Nephron progenitor cell (in vitro differentiated cells): ENCODE data around the gene HNRNPA2B1.

Source experiments
- DNase-seq: peaks from one replicate; pipeline ENCODE4 v3.0.0; 2021
- H3K27ac Mint-ChIP-seq: 2 replicates; pipeline ENCODE4 v1.8.0; 2021; ENCODE audit warnings: mild to moderate bottlenecking, moderate library complexity, mixed read lengths
- H3K27me3 Mint-ChIP-seq: 2 replicates; pipeline ENCODE4 v1.8.0; 2021; ENCODE audit warnings: mild to moderate bottlenecking, low read depth, mixed read lengths; ENCODE audit not compliant: poor library complexity
- H3K36me3 Mint-ChIP-seq: 2 replicates; pipeline ENCODE4 v1.8.0; 2021; ENCODE audit warnings: low read depth, mixed read lengths
- H3K4me1 Mint-ChIP-seq: 2 replicates; pipeline ENCODE4 v1.8.0; 2021; ENCODE audit warnings: mixed read lengths
- H3K4me3 Mint-ChIP-seq: 2 replicates; pipeline ENCODE4 v1.8.0; 2021; ENCODE audit warnings: mild to moderate bottlenecking, moderate library complexity, mixed read lengths
- H3K9me3 Mint-ChIP-seq: 2 replicates; pipeline ENCODE4 v1.8.0; 2021; ENCODE audit warnings: mild to moderate bottlenecking, moderate library complexity, mixed read lengths
- TF ChIP-seq, protein P1 (sequence below): fragments of 200-600 bp; sonication (generic); IDR thresholded peaks from 2 replicates; pipeline ENCODE4 v1.5.0; 2021; ENCODE audit warnings: antibody characterized with exemption

The HNRNPA2B1 gene

DNA sequence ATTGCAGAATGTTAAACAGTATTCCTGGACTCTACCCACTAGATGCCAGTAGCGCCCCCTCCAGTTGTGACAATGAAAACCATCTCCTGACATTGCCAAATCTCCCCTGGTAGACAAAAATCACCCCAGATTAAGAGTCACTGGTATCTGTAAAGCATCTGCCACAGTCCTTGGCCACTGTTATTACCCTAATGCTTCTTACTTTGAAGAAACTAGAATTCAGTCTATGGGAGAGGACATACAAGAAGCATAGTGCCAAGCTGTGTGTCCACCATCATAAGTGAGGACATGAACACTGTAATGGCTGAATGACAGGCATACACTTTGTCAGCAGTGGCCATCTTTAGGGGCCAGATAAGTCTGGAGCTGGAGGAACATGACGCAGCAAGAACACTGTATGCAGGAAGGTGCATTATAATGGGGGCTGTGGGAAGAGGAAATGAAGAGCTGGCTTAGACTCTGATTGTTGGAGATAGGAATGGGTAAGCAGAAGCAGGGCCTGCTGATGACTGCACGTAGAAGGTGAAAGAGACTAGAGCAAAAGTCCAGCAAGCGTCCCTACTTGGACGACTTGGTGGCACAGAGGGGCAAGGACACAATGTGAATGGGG lies 33.5 kb upstream of the HNRNPA2B1 start:
- DNase-seq = no peak
- Mint-ChIP-seq H3K9me3 (no peaks in the 10 kb centered on the region), H3K36me3 (no peaks in the 10 kb centered on the region), H3K4me3 (no peak overlapping the region), H3K27me3 (peaks cover 8% of the 10 kb centered on the region), H3K4me1 (no peaks in the 10 kb centered on the region), H3K27ac (no peak overlapping the region)
- TF ChIP-seq, protein P1, sequence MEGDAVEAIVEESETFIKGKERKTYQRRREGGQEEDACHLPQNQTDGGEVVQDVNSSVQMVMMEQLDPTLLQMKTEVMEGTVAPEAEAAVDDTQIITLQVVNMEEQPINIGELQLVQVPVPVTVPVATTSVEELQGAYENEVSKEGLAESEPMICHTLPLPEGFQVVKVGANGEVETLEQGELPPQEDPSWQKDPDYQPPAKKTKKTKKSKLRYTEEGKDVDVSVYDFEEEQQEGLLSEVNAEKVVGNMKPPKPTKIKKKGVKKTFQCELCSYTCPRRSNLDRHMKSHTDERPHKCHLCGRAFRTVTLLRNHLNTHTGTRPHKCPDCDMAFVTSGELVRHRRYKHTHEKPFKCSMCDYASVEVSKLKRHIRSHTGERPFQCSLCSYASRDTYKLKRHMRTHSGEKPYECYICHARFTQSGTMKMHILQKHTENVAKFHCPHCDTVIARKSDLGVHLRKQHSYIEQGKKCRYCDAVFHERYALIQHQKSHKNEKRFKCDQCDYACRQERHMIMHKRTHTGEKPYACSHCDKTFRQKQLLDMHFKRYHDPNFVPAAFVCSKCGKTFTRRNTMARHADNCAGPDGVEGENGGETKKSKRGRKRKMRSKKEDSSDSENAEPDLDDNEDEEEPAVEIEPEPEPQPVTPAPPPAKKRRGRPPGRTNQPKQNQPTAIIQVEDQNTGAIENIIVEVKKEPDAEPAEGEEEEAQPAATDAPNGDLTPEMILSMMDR = no peak

DNA sequence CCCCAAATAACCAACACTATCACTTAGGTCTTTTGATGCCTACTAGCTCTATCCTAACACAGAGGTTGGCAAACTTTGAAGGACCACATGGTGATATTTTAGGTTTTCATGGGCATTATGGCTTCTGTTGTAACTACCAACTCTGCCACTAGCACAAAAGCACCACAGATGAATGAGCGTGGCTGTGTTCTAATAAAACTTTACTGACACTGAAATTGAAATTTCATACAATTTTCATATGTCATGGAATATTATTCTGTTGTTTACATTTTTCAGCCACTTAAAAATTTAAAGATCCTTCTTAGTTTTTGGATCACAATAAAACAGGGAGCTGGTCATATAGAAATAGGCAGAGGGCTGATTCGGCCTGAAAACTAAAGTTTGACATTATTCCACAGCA lies 27.4 kb upstream of the HNRNPA2B1 start:
- H3K36me3 Mint-ChIP-seq = no peaks in the 10 kb centered on the region
- TF ChIP-seq, protein P1 = no peak
- no peak overlapping the region for H3K27ac Mint-ChIP-seq
- H3K9me3 Mint-ChIP-seq = no peaks in the 10 kb centered on the region
- peaks cover 9% of the 10 kb centered on the region for H3K27me3 Mint-ChIP-seq
- no peak for DNase-seq
- H3K4me3 Mint-ChIP-seq = no peak overlapping the region
- H3K4me1 Mint-ChIP-seq = no peaks in the 10 kb centered on the region

DNA sequence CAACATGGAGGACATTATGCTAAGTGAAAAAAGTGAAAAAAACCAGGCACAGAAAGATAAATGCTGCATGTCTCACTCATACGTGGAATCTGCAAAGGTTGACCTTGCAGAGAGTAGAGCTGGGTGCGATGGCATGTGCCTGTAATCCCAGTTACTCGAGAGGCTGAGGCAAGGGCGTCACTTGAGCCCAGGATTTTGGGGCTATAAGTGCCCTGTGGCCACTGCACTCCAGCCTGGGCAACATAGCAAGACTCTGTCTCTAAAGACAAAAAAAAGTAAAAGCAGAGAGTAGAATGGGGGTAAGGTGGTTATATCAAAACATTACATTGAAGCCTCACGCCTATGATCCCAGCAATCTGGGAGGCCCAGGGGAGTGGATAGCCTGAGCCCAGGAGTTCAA lies 23.8 kb upstream of the HNRNPA2B1 start:
- peaks cover 3% of the 10 kb centered on the region for H3K27me3 Mint-ChIP-seq
- H3K9me3 Mint-ChIP-seq = no peaks in the 10 kb centered on the region
- no peak for DNase-seq
- no peak overlapping the region for H3K27ac Mint-ChIP-seq
- no peaks in the 10 kb centered on the region for H3K36me3 Mint-ChIP-seq
- no peaks in the 10 kb centered on the region for H3K4me1 Mint-ChIP-seq
- TF ChIP-seq, protein P1 = no peak
- H3K4me3 Mint-ChIP-seq = no peak overlapping the region

DNA sequence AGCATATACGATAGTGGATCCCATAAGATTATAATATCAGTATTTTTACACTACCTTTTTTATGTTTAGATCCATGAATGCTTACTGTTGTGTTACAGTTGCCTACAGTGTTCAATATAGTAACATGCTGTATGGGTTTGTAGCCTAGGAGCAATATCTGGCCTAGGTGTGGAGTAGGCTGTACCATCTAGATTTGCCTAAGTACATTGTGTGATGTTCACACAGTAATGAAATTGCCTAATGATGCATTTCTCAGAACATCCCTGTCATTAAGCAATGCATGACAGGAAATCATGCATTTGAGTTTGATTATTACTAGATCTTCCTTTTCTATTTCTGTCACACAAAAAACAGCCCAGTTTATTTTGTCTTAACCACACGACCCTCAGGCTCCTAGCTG lies 15.5 kb upstream of the HNRNPA2B1 start:
- peaks cover 31% of the 10 kb centered on the region for H3K36me3 Mint-ChIP-seq
- no peaks in the 10 kb centered on the region for H3K27me3 Mint-ChIP-seq
- no peaks in the 10 kb centered on the region for H3K4me1 Mint-ChIP-seq
- no peak for DNase-seq
- H3K4me3 Mint-ChIP-seq = no peak overlapping the region
- no peak overlapping the region for H3K27ac Mint-ChIP-seq
- TF ChIP-seq, protein P1 = no peak
- no peaks in the 10 kb centered on the region for H3K9me3 Mint-ChIP-seq

DNA sequence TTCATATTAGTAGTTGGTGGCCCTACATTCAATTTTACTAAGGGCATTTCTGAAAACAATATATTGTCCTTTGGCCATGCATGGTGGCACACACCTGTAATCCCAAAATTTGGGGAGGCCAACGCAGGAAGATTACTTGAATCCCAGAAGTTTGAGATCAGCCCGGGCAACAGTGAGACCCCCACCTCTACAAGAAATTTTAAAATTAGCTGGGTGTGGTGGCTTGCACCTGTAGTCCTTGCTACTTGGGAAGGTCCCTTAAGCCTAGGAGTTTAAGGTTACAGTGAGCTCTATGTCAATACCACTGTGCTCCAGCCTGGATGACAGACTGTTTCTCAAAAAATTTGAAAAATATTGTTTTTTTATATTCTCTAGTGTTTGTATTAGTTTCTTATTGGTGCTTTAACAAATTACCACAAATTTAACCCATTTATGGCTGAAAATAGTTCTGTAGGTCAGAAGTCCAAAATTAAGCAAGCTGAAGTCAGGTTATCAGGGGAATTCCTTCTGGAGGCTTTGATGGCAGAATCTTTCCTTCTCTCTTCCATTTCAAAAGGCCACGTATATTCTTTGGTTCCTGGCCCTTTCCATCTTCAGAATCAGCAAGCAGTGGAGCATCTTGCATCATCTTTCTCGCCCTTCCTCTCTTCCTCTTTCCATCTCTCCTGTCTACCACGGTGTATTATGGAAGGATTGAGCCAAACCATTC lies 13.4 kb upstream of the HNRNPA2B1 start:
- no peak for DNase-seq
- no peaks in the 10 kb centered on the region for H3K9me3 Mint-ChIP-seq
- peaks cover 51% of the 10 kb centered on the region for H3K36me3 Mint-ChIP-seq
- TF ChIP-seq, protein P1 = no peak
- H3K27me3 Mint-ChIP-seq = no peaks in the 10 kb centered on the region
- H3K4me3 Mint-ChIP-seq = no peak overlapping the region
- peaks cover 10% of the 10 kb centered on the region for H3K4me1 Mint-ChIP-seq
- H3K27ac Mint-ChIP-seq = no peak overlapping the region
